ENCODE measurements around the gene MCM3.

MCM3 gene

DNA sequence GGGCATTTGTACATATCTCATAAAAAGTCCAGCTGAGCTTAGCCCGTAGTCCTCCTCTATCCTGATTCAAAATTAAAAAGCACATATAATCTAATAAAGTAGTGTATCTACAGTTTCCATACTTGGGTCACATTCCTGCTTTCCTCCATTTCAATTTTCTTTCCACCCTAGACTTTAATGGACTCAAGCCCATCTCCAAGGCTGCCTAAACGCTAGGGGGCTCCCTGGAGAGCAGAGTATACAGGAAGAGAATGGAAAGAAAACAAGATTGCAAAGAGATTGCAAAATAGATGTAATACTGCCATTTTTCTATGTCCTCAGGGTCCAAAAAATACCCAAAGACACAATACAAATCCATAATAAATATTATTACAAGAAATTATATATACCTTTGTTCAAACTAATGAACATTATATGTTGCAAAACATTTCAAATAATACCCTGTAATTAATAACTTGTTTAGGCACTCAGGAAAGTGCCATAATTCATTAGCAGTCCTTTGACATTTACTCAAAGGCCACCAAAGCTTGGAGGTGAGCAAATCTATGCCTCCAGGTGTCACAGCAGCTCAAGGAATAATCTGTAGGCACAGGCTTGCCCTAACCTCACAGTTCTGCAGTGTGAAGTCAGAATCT is 2.4 kb upstream of the MCM3 start:
- DNase-seq (ENCODE audit: low spot score), result peak; percentile 34
- TF ChIP-seq, protein P1, sequence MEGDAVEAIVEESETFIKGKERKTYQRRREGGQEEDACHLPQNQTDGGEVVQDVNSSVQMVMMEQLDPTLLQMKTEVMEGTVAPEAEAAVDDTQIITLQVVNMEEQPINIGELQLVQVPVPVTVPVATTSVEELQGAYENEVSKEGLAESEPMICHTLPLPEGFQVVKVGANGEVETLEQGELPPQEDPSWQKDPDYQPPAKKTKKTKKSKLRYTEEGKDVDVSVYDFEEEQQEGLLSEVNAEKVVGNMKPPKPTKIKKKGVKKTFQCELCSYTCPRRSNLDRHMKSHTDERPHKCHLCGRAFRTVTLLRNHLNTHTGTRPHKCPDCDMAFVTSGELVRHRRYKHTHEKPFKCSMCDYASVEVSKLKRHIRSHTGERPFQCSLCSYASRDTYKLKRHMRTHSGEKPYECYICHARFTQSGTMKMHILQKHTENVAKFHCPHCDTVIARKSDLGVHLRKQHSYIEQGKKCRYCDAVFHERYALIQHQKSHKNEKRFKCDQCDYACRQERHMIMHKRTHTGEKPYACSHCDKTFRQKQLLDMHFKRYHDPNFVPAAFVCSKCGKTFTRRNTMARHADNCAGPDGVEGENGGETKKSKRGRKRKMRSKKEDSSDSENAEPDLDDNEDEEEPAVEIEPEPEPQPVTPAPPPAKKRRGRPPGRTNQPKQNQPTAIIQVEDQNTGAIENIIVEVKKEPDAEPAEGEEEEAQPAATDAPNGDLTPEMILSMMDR (IDR thresholded peaks at IDR 0.05; ENCODE audit: extremely low read depth, missing control alignments), result peak; percentile 55

DNA sequence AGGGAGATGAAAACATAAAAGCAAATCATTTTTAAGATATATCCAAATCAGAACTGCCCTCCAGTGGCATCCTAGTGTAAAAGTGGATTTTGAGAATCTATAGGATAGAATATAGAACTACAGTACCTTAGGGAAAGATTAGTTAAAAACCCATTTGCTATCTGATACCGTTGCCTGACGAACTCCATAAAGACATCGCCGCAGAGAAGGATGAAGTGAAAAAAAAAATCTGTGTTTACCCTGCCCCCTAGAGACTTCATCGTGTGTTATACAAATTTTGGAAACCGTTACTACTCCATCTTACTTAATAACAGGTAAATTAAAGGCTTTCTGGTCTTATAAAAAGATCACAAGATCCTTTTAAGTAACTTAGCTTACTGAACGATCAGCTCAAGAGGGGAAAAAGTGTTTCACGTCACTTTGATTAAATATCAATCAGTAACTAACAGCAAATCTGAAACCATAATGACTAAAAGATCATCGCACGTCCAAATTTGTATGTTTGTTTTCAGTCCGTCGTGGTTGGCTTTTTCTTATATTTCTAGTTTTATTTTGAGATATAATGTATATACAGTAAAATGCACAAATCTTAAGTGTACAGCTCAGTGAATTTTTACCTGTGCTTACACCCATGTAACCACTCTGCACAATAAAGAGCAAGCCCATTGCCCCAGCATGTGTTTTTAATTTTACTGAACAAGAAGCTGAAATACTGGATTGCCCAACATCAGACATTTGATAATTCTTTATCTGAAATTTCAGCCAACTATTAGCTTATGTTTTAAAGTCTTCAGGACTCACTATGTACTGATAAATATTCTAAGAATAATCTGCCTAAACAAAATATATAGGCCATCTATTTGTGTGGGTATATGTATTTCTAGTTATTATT is 881 bp upstream of the MCM3 start:
- TF ChIP-seq, protein P1 (IDR thresholded peaks at IDR 0.05; ENCODE audit: extremely low read depth, missing control alignments), result no peak
- DNase-seq (ENCODE audit: low spot score), result peak; percentile 20

DNA sequence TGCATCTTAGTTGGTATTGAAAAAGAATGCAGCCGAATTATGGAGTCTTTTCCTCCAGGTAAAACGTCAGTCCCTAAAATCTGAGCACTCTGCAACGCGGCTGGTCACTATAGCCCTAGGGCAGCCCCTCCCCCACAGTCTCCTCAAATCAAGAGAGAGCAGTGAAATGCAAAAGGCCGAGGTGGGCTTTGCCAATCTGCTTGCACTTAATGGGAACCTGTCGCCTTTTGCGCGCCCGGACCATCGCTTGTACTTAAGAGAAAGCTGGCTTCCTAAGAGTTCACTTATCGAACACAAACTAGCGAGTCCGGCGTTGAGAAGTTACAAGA is 447 bp downstream of the MCM3 start:
- TF ChIP-seq, protein P1 (IDR thresholded peaks at IDR 0.05; ENCODE audit: extremely low read depth, missing control alignments), result no peak
- peak; percentile 16 for DNase-seq (ENCODE audit: low spot score)

DNA sequence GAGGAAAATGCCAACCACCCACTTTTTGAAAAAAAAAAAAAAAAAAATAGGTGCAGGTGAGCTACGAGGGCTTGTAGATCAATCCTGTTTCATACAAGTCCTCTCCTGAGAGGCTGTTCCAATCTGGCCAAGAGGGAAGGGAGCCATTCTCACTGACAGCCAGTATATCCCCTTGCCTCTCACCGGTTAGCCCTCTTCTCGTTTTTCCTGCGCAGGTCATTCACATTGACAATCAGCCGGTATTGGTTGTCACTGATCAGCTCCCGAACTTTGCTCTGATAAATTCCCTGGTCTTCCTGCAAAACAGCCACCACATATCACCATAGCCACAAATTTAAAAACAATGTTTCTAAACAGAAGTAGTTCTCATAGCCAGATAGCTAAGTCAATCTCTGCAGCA is 1.4 kb downstream of the MCM3 start:
- TF ChIP-seq, protein P1 (IDR thresholded peaks at IDR 0.05; ENCODE audit: extremely low read depth, missing control alignments), result no peak
- no peak for DNase-seq (ENCODE audit: low spot score)

DNA sequence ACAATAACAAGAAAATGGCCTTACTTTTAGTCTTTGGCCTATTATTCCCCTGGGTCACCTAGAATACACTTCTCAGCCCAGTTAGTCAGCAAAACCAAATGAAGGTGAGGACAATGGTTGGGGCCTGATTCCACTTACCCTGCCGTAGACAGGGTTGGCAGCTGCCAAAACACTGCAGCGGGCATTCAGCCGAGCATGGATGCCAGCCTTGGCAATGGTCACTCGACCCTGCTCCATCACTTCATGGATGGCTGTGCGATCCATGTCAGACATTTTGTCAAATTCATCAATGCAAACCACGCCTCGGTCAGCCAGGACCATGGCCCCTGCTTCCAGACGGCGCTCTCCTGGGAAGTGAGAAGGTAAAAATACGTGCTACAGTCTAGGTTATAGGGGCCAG is 8.4 kb downstream of the MCM3 start:
- no peak for DNase-seq (ENCODE audit: low spot score)
- TF ChIP-seq, protein P1 (IDR thresholded peaks at IDR 0.05; ENCODE audit: extremely low read depth, missing control alignments), result no peak

DNA sequence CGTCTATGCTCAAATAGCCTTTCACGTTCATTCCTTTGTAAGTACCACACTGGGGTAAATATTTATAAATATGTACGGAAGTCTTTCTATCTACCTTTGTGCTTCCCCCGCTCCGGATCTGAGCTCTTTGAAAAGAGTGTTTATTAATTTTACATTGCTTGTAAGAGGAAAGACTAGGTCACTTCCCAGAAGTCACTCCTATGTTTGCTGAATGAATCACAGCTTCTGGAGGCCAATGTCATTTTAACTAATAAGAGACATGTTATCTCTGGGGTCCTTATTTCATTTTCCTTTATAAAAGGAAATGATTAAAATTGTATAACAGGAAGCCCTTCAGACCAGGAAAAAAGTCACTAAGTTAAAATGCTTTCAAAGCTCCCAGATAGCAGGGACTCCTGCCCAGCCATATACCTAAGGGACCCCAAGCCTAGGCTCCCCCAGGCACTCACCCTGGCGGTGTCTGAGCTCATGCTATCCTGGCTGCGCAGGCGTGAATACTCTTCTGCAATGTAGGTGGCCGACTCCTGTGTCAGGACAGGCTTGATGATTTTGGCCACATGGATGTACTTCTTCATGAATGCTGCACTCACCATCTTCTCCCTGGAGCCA is 12.6 kb downstream of the MCM3 start:
- no peak for DNase-seq (ENCODE audit: low spot score)
- TF ChIP-seq, protein P1 (IDR thresholded peaks at IDR 0.05; ENCODE audit: extremely low read depth, missing control alignments), result no peak
